ENCODE measurements around the gene RNF224. TPM values are rescaled to one million over a fixed set of nuclear protein-coding genes. Genes with fewer than 3 reads are reported as not detected.
"Not testable (repeated sequence)": the region's sequence is repeated elsewhere in the genome, so short reads cannot be mapped to it uniquely, and the experiment has no call there.

The RNF224 gene
- total and polyA plus RNA-seq, 7 experiments from 2014 or later, result 0.12 TPM; not detected in 6

- Histone ChIP-seq H3K4me3 (ENCODE audit: low read length) (peak within 1 kb of the TSS; percentile 72), H3K27me3 (ENCODE audit: control insufficient read depth in 2 of 2, insufficient read depth in 2 of 2, low read length in 2 of 2) (no peaks in the 10 kb centered on the region), H3K36me3 (ENCODE audit: control insufficient read depth in 2 of 3, insufficient read depth in 3 of 3, low read length in 3 of 3) (peaks cover 0 to 19% (median 9%) of the 10 kb centered on the region in 3 experiments), H3K9me3 (ENCODE audit: control insufficient read depth in 2 of 3, low read length in 3 of 3) (no peaks in the 10 kb centered on the region), H3K4me1 (ENCODE audit: control insufficient read depth in 2 of 2, insufficient read depth in 2 of 2, low read length in 2 of 2) (peaks cover 15 to 23% of the 10 kb centered on the region in 2 donors), H3K27ac (ENCODE audit: low read depth, low read length) (peak within 1 kb of the TSS; percentile 83)
- Mint-ChIP-seq H3K27ac (peak within 1 kb of the TSS; percentile 82 to 94 (median 93)), H3K4me3 (peak within 1 kb of the TSS; percentile 83 to 97 (median 92)), H3K4me1 (peaks cover 12 to 35% (median 21%) of the 10 kb centered on the region in 7 donors), H3K9me3 (peaks cover 0 to 9% (median 0%) of the 10 kb centered on the region in 11 donors), H3K27me3 (peaks cover 0 to 4% (median 0%) of the 10 kb centered on the region in 5 donors), H3K36me3 (peaks cover 0 to 14% (median 4%) of the 10 kb centered on the region in 5 donors)
- ATAC-seq (peak; percentile 87), DNase-seq (peak; percentile 87 to 99 (median 98))
- ChIA-PET CTCF (interaction anchor here (0.6 to 1.3 kb wide), 4 partner anchors 13 to 145 kb away, joined by 4 to 9 read pairs (median 5); partner anchors contain the start of gene NELFB), POLR2A (interaction anchor here (0.7 to 10.7 kb wide), 37 partner anchors 12 to 708 kb away, joined by 3 to 168 read pairs (median 4); partner anchors contain the start of genes ANAPC2, CYSRT1, EXD3 and MAN1B1)
- intact Hi-C loops (cut with micrococcal nuclease), result loop anchor here (1.0 to 5.0 kb wide), 16 partner anchors 14 to 829 kb away; partner anchors contain the start of genes ANAPC2 (in 2 of the 2), MAN1B1 (in 2 of the 2), NDOR1 (in 2 of the 2) and NELFB (in 2 of the 2)
Measured at GRCh38 chr9:137240841-137241489, 13.7 kb downstream of the RNF224 start, which contains the start of gene TUBB4B. TSS of gene TUBB4B (plus strand) at chr9:137241287. CDS start at chr9:137241361, 74 bp downstream.

GRCh38 chr9:137241490-137242268 lies 14.4 kb downstream of the RNF224 start:
- H3K27ac ChIP-seq (ENCODE audit: low read depth, low read length), result peak overlapping the region; percentile 63
- H3K27me3 Mint-ChIP-seq, result peaks cover 0 to 4% (median 0%) of the 10 kb centered on the region in 5 donors
- ChIA-PET POLR2A (interaction anchor here (0.8 to 10.7 kb wide), 23 partner anchors 12 to 708 kb away, joined by 3 to 168 read pairs (median 4); partner anchors contain the start of genes ANAPC2, CYSRT1, DPP7 and MAN1B1), CTCF (interaction anchor here (0.6 to 1.3 kb wide), 4 partner anchors 13 to 203 kb away, joined by 3 to 5 read pairs (median 4); no protein-coding TSS in a partner anchor)
- no peaks in the 10 kb centered on the region for H3K27me3 ChIP-seq (ENCODE audit: control insufficient read depth in 2 of 2, insufficient read depth in 2 of 2, low read length in 2 of 2)
- peak overlapping the region; percentile 83 to 94 (median 86) for H3K4me3 Mint-ChIP-seq
- intact Hi-C loops (cut with micrococcal nuclease), result loop anchor here (1.0 to 5.0 kb wide), 16 partner anchors 14 to 829 kb away; partner anchors contain the start of genes ANAPC2 (in 2 of the 2), MAN1B1 (in 2 of the 2), NDOR1 (in 2 of the 2) and NELFB (in 2 of the 2)
- H3K9me3 ChIP-seq (ENCODE audit: control insufficient read depth in 2 of 3, low read length in 3 of 3), result no peaks in the 10 kb centered on the region
- H3K27ac Mint-ChIP-seq, result peak overlapping the region in 8 of 9 donors; percentile 12 to 94 (median 82)
- peaks cover 12 to 35% (median 21%) of the 10 kb centered on the region in 7 donors for H3K4me1 Mint-ChIP-seq
- peak overlapping the region; percentile 57 for H3K4me3 ChIP-seq (ENCODE audit: low read length)
- DNase-seq (peak in 4 of 9 donors; percentile 29 to 80 (median 54)), ATAC-seq (peak; percentile 23)
- peaks cover 15 to 16% of the 10 kb centered on the region in 2 donors for H3K4me1 ChIP-seq (ENCODE audit: control insufficient read depth in 2 of 2, insufficient read depth in 2 of 2, low read length in 2 of 2)
- H3K36me3 ChIP-seq (ENCODE audit: control insufficient read depth in 2 of 3, insufficient read depth in 3 of 3, low read length in 3 of 3), result peaks cover 0 to 19% (median 9%) of the 10 kb centered on the region in 3 experiments
- H3K9me3 Mint-ChIP-seq, result peaks cover 0 to 9% (median 0%) of the 10 kb centered on the region in 11 donors
- peaks cover 0 to 14% (median 4%) of the 10 kb centered on the region in 5 donors for H3K36me3 Mint-ChIP-seq

- H3K27me3 Mint-ChIP-seq, result peaks cover 0 to 4% (median 0%) of the 10 kb centered on the region in 5 donors
- ChIA-PET POLR2A (interaction anchor here (0.9 to 10.7 kb wide), 7 partner anchors 11 to 156 kb away, joined by 3 to 168 read pairs (median 4); partner anchors contain the start of genes CYSRT1, DPP7, MAN1B1 and NELFB), CTCF (interaction anchor here (0.6 to 1.1 kb wide), 3 partner anchors 12 to 314 kb away, joined by 3 to 5 read pairs (median 3); no protein-coding TSS in a partner anchor)
- DNase-seq, result no peak
- Histone ChIP-seq H3K27ac (ENCODE audit: low read depth, low read length) (peak overlapping the region; percentile 63), H3K4me3 (ENCODE audit: low read length) (peak overlapping the region; percentile 57), H3K4me1 (ENCODE audit: control insufficient read depth in 2 of 2, insufficient read depth in 2 of 2, low read length in 2 of 2) (peaks cover 11 to 15% of the 10 kb centered on the region in 2 donors), H3K27me3 (ENCODE audit: control insufficient read depth in 2 of 2, insufficient read depth in 2 of 2, low read length in 2 of 2) (no peaks in the 10 kb centered on the region), H3K36me3 (ENCODE audit: control insufficient read depth in 2 of 3, insufficient read depth in 3 of 3, low read length in 3 of 3) (peaks cover 0 to 19% (median 9%) of the 10 kb centered on the region in 3 experiments), H3K9me3 (ENCODE audit: control insufficient read depth in 2 of 3, low read length in 3 of 3) (no peaks in the 10 kb centered on the region)
- H3K36me3 Mint-ChIP-seq, result peaks cover 0 to 14% (median 4%) of the 10 kb centered on the region in 5 donors
- intact Hi-C loops (cut with micrococcal nuclease), result loop anchor here in 1 of 2 donors (5.0 kb wide), 1 partner anchor 830 kb away; the partner anchor contains the start of genes ENTR1 and PMPCA
- ATAC-seq, result no peak
- H3K27ac Mint-ChIP-seq, result peak overlapping the region; percentile 30 to 85 (median 65)
- H3K9me3 Mint-ChIP-seq, result peaks cover 0 to 9% (median 0%) of the 10 kb centered on the region in 11 donors
- H3K4me3 Mint-ChIP-seq, result peak overlapping the region; percentile 65 to 89 (median 84)
- H3K4me1 Mint-ChIP-seq, result peaks cover 12 to 35% (median 21%) of the 10 kb centered on the region in 7 donors
Measured at GRCh38 chr9:137242269-137243203, 15.2 kb downstream of the RNF224 start.

- H3K27me3 Mint-ChIP-seq; H3K27me3 ChIP-seq (ENCODE audit: control insufficient read depth in 2 of 2, insufficient read depth in 2 of 2, low read length in 2 of 2); ATAC-seq; H3K9me3 ChIP-seq (ENCODE audit: control insufficient read depth in 2 of 3, low read length in 3 of 3); H3K27ac ChIP-seq (ENCODE audit: low read depth, low read length); H3K9me3 Mint-ChIP-seq; H3K4me3 ChIP-seq (ENCODE audit: low read length); DNase-seq: not testable (repeated sequence)
- Mint-ChIP-seq H3K4me3 (peak overlapping the region in 5 of 10 donors; percentile 32 to 88 (median 84)), H3K27ac (peak overlapping the region in 1 of 9 donors; percentile 82), H3K36me3 (peaks cover 0 to 14% (median 4%) of the 10 kb centered on the region in 5 donors), H3K4me1 (peaks cover 12 to 34% (median 20%) of the 10 kb centered on the region in 7 donors)
- ChIA-PET POLR2A (interaction anchor here (0.9 to 10.7 kb wide), 4 partner anchors 10 to 156 kb away, joined by 4 to 168 read pairs (median 18); partner anchors contain the start of genes DPP7, MAN1B1, NELFB and STPG3), CTCF (interaction anchor here (0.6 kb wide), 1 partner anchor 313 kb away, joined by 3 read pairs; no protein-coding TSS in a partner anchor)
- intact Hi-C loops (cut with micrococcal nuclease), result loop anchor here in 1 of 2 donors (5.0 kb wide), 1 partner anchor 831 kb away; the partner anchor contains the start of genes ENTR1 and PMPCA
- peaks cover 11 to 15% of the 10 kb centered on the region in 2 donors for H3K4me1 ChIP-seq (ENCODE audit: control insufficient read depth in 2 of 2, insufficient read depth in 2 of 2, low read length in 2 of 2)
- H3K36me3 ChIP-seq (ENCODE audit: control insufficient read depth in 2 of 3, insufficient read depth in 3 of 3, low read length in 3 of 3), result peaks cover 0 to 19% (median 9%) of the 10 kb centered on the region in 3 experiments
Measured at GRCh38 chr9:137243266-137243625, 15.9 kb downstream of the RNF224 start.
